Measurements from ENCODE around the gene TIMM44.

- no peak for TF ChIP-seq CTCF (IDR thresholded peaks at IDR 0.05)
- TF ChIP-seq POLR2A (IDR thresholded peaks at IDR 0.05) = no peak
- TF ChIP-seq POLR2AphosphoS5 (IDR thresholded peaks at IDR 0.05) = no peak
Measured at GRCh38 chr19:7927605-7928333, 15.7 kb downstream of the TIMM44 start.
